ENCODE measurements around the gene LYPLA2. TPM values are rescaled to one million over a fixed set of nuclear protein-coding genes. Genes with fewer than 3 reads are reported as not detected.
A peak's percentile ranks its signal among the peaks of the same experiment; 100 is the strongest.

Gene LYPLA2
- polyA plus RNA-seq, 1 of the 3 experiments (the other 2 are of a cell fraction) = 109 TPM

- ChIA-PET CTCF (interaction anchor here (1.1 to 4.4 kb wide), 2 partner anchors 9 to 99 kb away, joined by 4 to 18 read pairs; no protein-coding TSS in a partner anchor), POLR2A (no interaction called here)
- no peaks in the 10 kb centered on the region for H4K20me1 ChIP-seq (ENCODE audit: insufficient read depth)
These were observed 26.7 kb downstream of the LYPLA2 start for GRCh38 chr1:23817633-23818032.

GRCh38 chr1:23823767-23824166 is 32.8 kb downstream of the LYPLA2 start:
- WGBS (ENCODE audit: low lambda C conversion rate) = 92% methylated on average over 7 of the region's 7 CpGs
- Histone ChIP-seq H3K9me3 (no peaks in the 10 kb centered on the region), H3K27ac (ENCODE audit: low read depth in 2 of 2, low read length in 1 of 2) (no peak overlapping the region), H3K4me3 (ENCODE audit: low read depth in 2 of 2, low read length in 1 of 2) (peak overlapping the region in 1 of 2 experiments; percentile 95; a peak in 1 of 4 replicates), H3K79me2 (ENCODE audit: insufficient read depth) (peaks cover 17% of the 10 kb centered on the region; the same call in 1 of the 2 replicates), H2AFZ (ENCODE audit: low read depth) (no peak overlapping the region), H3K9ac (no peak overlapping the region), H4K20me1 (ENCODE audit: insufficient read depth) (no peaks in the 10 kb centered on the region), H3K27me3 (ENCODE audit: insufficient read depth) (no peaks in the 10 kb centered on the region), H3F3A (replicated peaks; ENCODE audit: insufficient read depth) (no peaks in the 10 kb centered on the region), H3K4me2 (peak overlapping the region; percentile 90), H3K9me2 (no peaks in the 10 kb centered on the region), H3K36me3 (replicated peaks in 1 of 2; ENCODE audit: control insufficient read depth in 1 of 2, insufficient read depth in 2 of 2, low read length in 1 of 2) (peaks cover 0 to 8% of the 10 kb centered on the region in 2 experiments), H3K4me1 (ENCODE audit: control insufficient read depth in 1 of 2, insufficient read depth in 2 of 2, low read depth in 1 of 2, low read length in 1 of 2) (peaks cover 2 to 8% of the 10 kb centered on the region in 2 experiments; a peak in 2 of 4 replicates)
- TF ChIP-seq RAD21 (IDR thresholded peaks at IDR 0.05; ENCODE audit: low read length) (no peak), EZH2phosphoT487 (IDR thresholded peaks at IDR 0.05; ENCODE audit: borderline replicate concordance, low read depth) (no peak), CHD2 (IDR thresholded peaks at IDR 0.05; ENCODE audit: low read length, partially characterized antibody) (no peak), PBX3 (IDR thresholded peaks at IDR 0.05) (no peak), RXRA (IDR thresholded peaks at IDR 0.05; ENCODE audit: borderline replicate concordance, low read depth) (no peak), ELF1 (IDR thresholded peaks at IDR 0.05) (no peak), USF2 (IDR thresholded peaks at IDR 0.05; ENCODE audit: borderline replicate concordance, low read depth, low read length) (no peak), FOXJ3 (CRISPR knock-in tag; IDR thresholded peaks at IDR 0.05) (no peak)
- CTCF ChIA-PET = interaction anchor here (1.0 to 3.1 kb wide), 4 partner anchors 10 to 204 kb away, joined by 3 to 27 read pairs (median 6); partner anchors contain the start of gene FUCA1
- no peak for DNase-seq
- POLR2A ChIA-PET = no interaction called here

More at GRCh38 chr1:23817633-23818032, 26.7 kb downstream of the LYPLA2 start:
- Histone ChIP-seq H3K4me3 (ENCODE audit: low read depth in 2 of 2, low read length in 1 of 2) (no peak overlapping the region), H3K4me1 (ENCODE audit: control insufficient read depth in 1 of 2, insufficient read depth in 2 of 2, low read depth in 1 of 2, low read length in 1 of 2) (no peaks in the 10 kb centered on the region), H3K27me3 (ENCODE audit: insufficient read depth) (no peaks in the 10 kb centered on the region), H3K9me3 (no peaks in the 10 kb centered on the region), H3K79me2 (ENCODE audit: insufficient read depth) (no peaks in the 10 kb centered on the region), H3K9me2 (no peaks in the 10 kb centered on the region), H3K36me3 (replicated peaks in 1 of 2; ENCODE audit: control insufficient read depth in 1 of 2, insufficient read depth in 2 of 2, low read length in 1 of 2) (peaks cover 13 to 20% of the 10 kb centered on the region in 2 experiments), H3K4me2 (no peak overlapping the region), H3F3A (replicated peaks; ENCODE audit: insufficient read depth) (no peaks in the 10 kb centered on the region), H3K27ac (ENCODE audit: low read depth in 2 of 2, low read length in 1 of 2) (no peak overlapping the region), H3K9ac (no peak overlapping the region), H2AFZ (ENCODE audit: low read depth) (no peak overlapping the region)
- DNase-seq = no peak
- WGBS (ENCODE audit: low lambda C conversion rate) = 98% methylated on average over 3 of the region's 3 CpGs
- TF ChIP-seq IRF3 (IDR thresholded peaks at IDR 0.05; ENCODE audit: low read depth, low read length) = no peak
- no peak for TF ChIP-seq EZH2phosphoT487 (IDR thresholded peaks at IDR 0.05; ENCODE audit: borderline replicate concordance, low read depth)
- TF ChIP-seq CHD2 (IDR thresholded peaks at IDR 0.05; ENCODE audit: low read length, partially characterized antibody) = no peak
- no peak for TF ChIP-seq FOXJ3 (CRISPR knock-in tag; IDR thresholded peaks at IDR 0.05)
- no peak for TF ChIP-seq RAD21 (IDR thresholded peaks at IDR 0.05; ENCODE audit: low read length)
- no peak for TF ChIP-seq PBX3 (IDR thresholded peaks at IDR 0.05)
- TF ChIP-seq SIN3A (IDR thresholded peaks at IDR 0.05; ENCODE audit: borderline replicate concordance, low read depth, low read length) = no peak
- no peak for TF ChIP-seq RXRA (IDR thresholded peaks at IDR 0.05; ENCODE audit: borderline replicate concordance, low read depth)
- no peak for TF ChIP-seq MAX (IDR thresholded peaks at IDR 0.05; ENCODE audit: low read depth)
- no peak for TF ChIP-seq NRF1 (IDR thresholded peaks at IDR 0.05; ENCODE audit: low read depth, low read length)

Measured in SK-N-SH (cell line).